CD14-positive monocyte (primary cell): ENCODE measurements around the gene METTL16. TPM values are rescaled to one million over a fixed set of nuclear protein-coding genes. Genes with fewer than 3 reads are reported as not detected.
A peak's percentile ranks its signal among the peaks of the same experiment; 100 is the strongest.

Source experiments
- DNase-seq, 3 donors: peaks; one replicate each; pipeline ENCODE4 v3.0.0-alpha.2; 2011 to 2022
- H2AFZ ChIP-seq: 2 replicates; pipeline ENCODE4 v1.6.0; 2012; ENCODE audit warnings: mild to moderate bottlenecking, low read depth, low read length, inconsistent platforms; ENCODE audit not compliant: insufficient read depth, poor library complexity, severe bottlenecking
- H3K27ac ChIP-seq, 2 donors: 1 replicate in 1 of 2; 2 replicates in 1 of 2; pipeline ENCODE4 v1.5.1; 2012 to 2013; ENCODE audit warnings: low read length in 2 of 2, control low read depth in 1 of 2, inconsistent platforms in 1 of 2, low read depth in 1 of 2, mild to moderate bottlenecking in 1 of 2
- H3K27me3 ChIP-seq, 2 donors: one replicate each; pipeline versions ENCODE4 v1.6.0 to v1.6.1; 2011 to 2013; ENCODE audit warnings: low read length in 2 of 2; ENCODE audit not compliant: control insufficient read depth in 2 of 2, insufficient read depth in 2 of 2
- H3K36me3 ChIP-seq, 2 donors: replicated peaks in 1 of 2; 1 replicate in 1 of 2; 2 replicates in 1 of 2; pipeline versions ENCODE4 v1.5.1 to v1.6.1; 2012 to 2013; ENCODE audit warnings: low read length in 2 of 2, control low read depth in 1 of 2, inconsistent platforms in 1 of 2, mild to moderate bottlenecking in 1 of 2; ENCODE audit not compliant: insufficient read depth in 2 of 2, control insufficient read depth in 1 of 2
- H3K4me1 ChIP-seq, 2 donors: 1 replicate in 1 of 2; 2 replicates in 1 of 2; pipeline versions ENCODE4 v1.5.1 to v1.6.1; 2012 to 2013; ENCODE audit warnings: low read length in 2 of 2, control low read depth in 1 of 2, inconsistent platforms in 1 of 2, mild to moderate bottlenecking in 1 of 2, moderate library complexity in 1 of 2; ENCODE audit not compliant: insufficient read depth in 2 of 2, control insufficient read depth in 1 of 2
- H3K4me2 ChIP-seq: replicated peaks from 2 replicates; pipeline ENCODE3; 2012; ENCODE audit warnings: low read length, moderate library complexity, mild to moderate bottlenecking; ENCODE audit not compliant: poor library complexity, severe bottlenecking; ENCODE audit errors: extremely low read depth
- H3K4me3 ChIP-seq, 3 experiments: fragments of 200-600 bp in 1 of 3; sonication (generic) in 1 of 3; replicated peaks in 1 of 3; 1 replicate in 2 of 3; 2 replicates in 1 of 3; pipeline ENCODE4 v1.5.1; 2011 to 2013; ENCODE audit warnings: low read length in 3 of 3, mild to moderate bottlenecking in 3 of 3, control low read depth in 2 of 3, low read depth in 2 of 3, inconsistent platforms in 1 of 3, moderate library complexity in 1 of 3
- H3K79me2 ChIP-seq: 2 replicates; pipeline ENCODE4 v1.6.0; 2012; ENCODE audit warnings: mild to moderate bottlenecking, control low read depth, inconsistent platforms, low read length, moderate library complexity; ENCODE audit not compliant: insufficient read depth
- H3K9ac ChIP-seq: 2 replicates; pipeline ENCODE4 v1.6.0; 2017; ENCODE audit warnings: low read length, mild to moderate bottlenecking; ENCODE audit not compliant: insufficient read depth, poor library complexity, severe bottlenecking
- H3K9me3 ChIP-seq, 2 donors: replicated peaks in 1 of 2; 1 replicate in 1 of 2; 2 replicates in 1 of 2; pipeline versions ENCODE4 v1.5.1 to v1.6.1; 2012 to 2013; ENCODE audit warnings: low read length in 2 of 2, control low read depth in 1 of 2; ENCODE audit not compliant: control insufficient read depth in 1 of 2, insufficient read depth in 1 of 2
- H4K20me1 ChIP-seq: 2 replicates; pipeline ENCODE4 v1.6.0; 2012; ENCODE audit warnings: mild to moderate bottlenecking, low read length, control low read depth, moderate library complexity; ENCODE audit not compliant: insufficient read depth
- H3K27ac Mint-ChIP-seq, 7 donors: one replicate each; pipeline ENCODE4 v1.8.0; 2020; ENCODE audit warnings: mild to moderate bottlenecking in 7 of 7, mixed read lengths in 7 of 7, moderate library complexity in 6 of 7, inconsistent platforms in 2 of 7
- H3K27me3 Mint-ChIP-seq, 3 donors: one replicate each; pipeline ENCODE4 v1.8.0; 2021 to 2022; ENCODE audit warnings: low read depth in 3 of 3, mild to moderate bottlenecking in 3 of 3, mixed read lengths in 3 of 3, moderate library complexity in 3 of 3, inconsistent platforms in 1 of 3
- H3K36me3 Mint-ChIP-seq, 2 donors: one replicate each; pipeline ENCODE4 v1.8.0; 2020; ENCODE audit warnings: mixed read lengths in 2 of 2, inconsistent platforms in 1 of 2, mild to moderate bottlenecking in 1 of 2
- H3K4me1 Mint-ChIP-seq: one replicate; pipeline ENCODE4 v1.8.0; 2020; ENCODE audit warnings: mild to moderate bottlenecking, mixed read lengths
- H3K4me3 Mint-ChIP-seq, 2 donors: one replicate each; pipeline ENCODE4 v1.8.0; 2020; ENCODE audit warnings: mild to moderate bottlenecking in 2 of 2, mixed read lengths in 2 of 2, moderate library complexity in 1 of 2
- H3K9me3 Mint-ChIP-seq, 7 donors: one replicate each; pipeline ENCODE4 v1.8.0; 2020 to 2022; ENCODE audit warnings: mixed read lengths in 7 of 7, mild to moderate bottlenecking in 6 of 7, moderate library complexity in 6 of 7, inconsistent platforms in 2 of 7
- WGBS: methylation state at CpG from one replicate; pipeline ENCODE4 v1.1.5; 2013; ENCODE audit warnings: missing lambda C conversion rate; ENCODE audit not compliant: insufficient coverage; 5-methylcytosine and 5-hydroxymethylcytosine counted together
- intact Hi-C, 2 donors: fragments of 100-400 bp; cut with micrococcal nuclease; formaldehyde crosslinking; loops; one replicate each; pipeline versions ENCODE4 v1.15.0 to v1.15.1; 2023
- polyA plus RNA-seq, 3 donors: library from polyadenylated mRNA; depleted of rRNA in 1 of 3; unstranded in 2 of 3; stranded (reverse) in 1 of 3; fragments of 300-500 nt in 2 of 3; fragments of >200 nt in 1 of 3; fragmentation: Illumina TruSeq in 2 of 3; gene quantifications; 1 replicate in 2 of 3; 2 replicates in 1 of 3; pipeline ENCODE4 v1.2.3, GENCODE V29; 2012 to 2021
- TF ChIP-seq, protein P1 (sequence below): fragments of 200-600 bp; IDR thresholded peaks from one replicate; pipeline ENCODE4 v1.8.0; 2022; ENCODE audit warnings: antibody characterized with exemption, mild to moderate bottlenecking

Gene METTL16
- polyA plus RNA-seq, 3 donors: 3.0 to 8.0 (median 4.7) TPM

GRCh38 chr17:2400474-2400866 lies 111.2 kb downstream of the METTL16 start:
- Histone ChIP-seq H3K9ac (peak overlapping the region; percentile 100), H3K4me2 (peak overlapping the region; percentile 97), H3K9me3 (no peaks in the 10 kb centered on the region), H2AFZ (no peak overlapping the region), H3K4me1 (peaks cover 68 to 73% of the 10 kb centered on the region in 2 donors), H3K4me3 (peak overlapping the region; percentile 90 to 98 (median 95)), H3K79me2 (peaks cover 45% of the 10 kb centered on the region), H3K36me3 (no peaks in the 10 kb centered on the region), H3K27me3 (no peaks in the 10 kb centered on the region), H4K20me1 (peaks cover 19% of the 10 kb centered on the region), H3K27ac (peak overlapping the region; percentile 96 to 100)
- Mint-ChIP-seq H3K27ac (peak overlapping the region; percentile 99 to 100 (median 100)), H3K36me3 (peaks cover 8 to 17% of the 10 kb centered on the region in 2 donors), H3K27me3 (peaks cover 0 to 9% (median 0%) of the 10 kb centered on the region in 3 donors), H3K4me3 (peak overlapping the region; percentile 99), H3K4me1 (peaks cover 62% of the 10 kb centered on the region), H3K9me3 (peaks cover 0 to 5% (median 0%) of the 10 kb centered on the region in 7 donors)
- DNase-seq: peak; percentile 42 to 70 (median 46)
- intact Hi-C loops: no loop called here
- WGBS: under 1% methylated on average over 31 of the region's 43 CpGs
- TF ChIP-seq, protein P1, sequence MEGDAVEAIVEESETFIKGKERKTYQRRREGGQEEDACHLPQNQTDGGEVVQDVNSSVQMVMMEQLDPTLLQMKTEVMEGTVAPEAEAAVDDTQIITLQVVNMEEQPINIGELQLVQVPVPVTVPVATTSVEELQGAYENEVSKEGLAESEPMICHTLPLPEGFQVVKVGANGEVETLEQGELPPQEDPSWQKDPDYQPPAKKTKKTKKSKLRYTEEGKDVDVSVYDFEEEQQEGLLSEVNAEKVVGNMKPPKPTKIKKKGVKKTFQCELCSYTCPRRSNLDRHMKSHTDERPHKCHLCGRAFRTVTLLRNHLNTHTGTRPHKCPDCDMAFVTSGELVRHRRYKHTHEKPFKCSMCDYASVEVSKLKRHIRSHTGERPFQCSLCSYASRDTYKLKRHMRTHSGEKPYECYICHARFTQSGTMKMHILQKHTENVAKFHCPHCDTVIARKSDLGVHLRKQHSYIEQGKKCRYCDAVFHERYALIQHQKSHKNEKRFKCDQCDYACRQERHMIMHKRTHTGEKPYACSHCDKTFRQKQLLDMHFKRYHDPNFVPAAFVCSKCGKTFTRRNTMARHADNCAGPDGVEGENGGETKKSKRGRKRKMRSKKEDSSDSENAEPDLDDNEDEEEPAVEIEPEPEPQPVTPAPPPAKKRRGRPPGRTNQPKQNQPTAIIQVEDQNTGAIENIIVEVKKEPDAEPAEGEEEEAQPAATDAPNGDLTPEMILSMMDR: no peak

DNA sequence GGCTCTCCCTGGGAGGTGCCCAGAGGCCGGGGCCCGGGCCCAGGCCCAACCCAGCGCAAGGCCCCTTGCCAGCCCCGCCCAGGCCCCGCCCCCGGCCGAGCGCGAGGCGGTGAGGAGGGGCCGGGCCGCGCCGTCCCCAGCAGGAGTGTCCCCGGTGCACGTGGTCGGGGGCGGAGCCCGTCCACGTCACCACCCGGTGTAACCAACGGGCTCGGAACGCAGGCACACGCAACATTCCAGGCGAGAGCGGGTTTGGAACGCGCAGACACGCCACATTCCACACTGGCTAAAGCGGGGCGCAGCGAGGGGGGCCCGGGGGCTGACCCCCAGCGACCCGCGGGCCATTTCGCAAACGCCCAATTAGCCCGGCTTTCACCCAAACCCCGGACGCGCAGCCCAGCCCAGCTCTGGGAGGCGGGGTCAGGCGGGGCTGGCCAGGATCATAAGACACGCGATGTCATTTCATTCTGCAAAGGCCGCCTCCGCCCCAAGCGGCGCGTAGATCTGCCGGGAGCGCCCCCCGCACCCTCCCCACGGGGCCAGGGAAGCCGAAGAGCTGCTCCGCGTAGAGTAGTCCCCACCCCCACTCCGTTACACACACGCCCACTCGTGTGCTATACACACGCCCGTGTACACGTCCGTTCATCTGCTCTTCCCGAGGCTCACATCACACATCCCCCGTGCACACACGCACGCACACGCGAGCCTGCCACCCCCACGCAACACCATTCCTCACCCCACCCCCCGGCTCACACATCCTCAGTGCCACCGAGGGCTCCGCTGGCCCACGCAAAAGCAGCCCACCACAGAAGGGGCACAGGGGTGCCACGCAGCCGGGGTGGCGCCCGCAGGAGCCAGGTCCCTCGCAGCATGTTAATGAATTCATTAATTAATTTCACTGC lies 111.9 kb downstream of the METTL16 start:
- H3K9ac ChIP-seq: peak overlapping the region; percentile 100
- peak overlapping the region; percentile 99 for H3K4me3 Mint-ChIP-seq
- peaks cover 21% of the 10 kb centered on the region for H4K20me1 ChIP-seq
- peaks cover 68 to 73% of the 10 kb centered on the region in 2 donors for H3K4me1 ChIP-seq
- peak overlapping the region; percentile 96 to 100 for H3K27ac ChIP-seq
- H3K27me3 ChIP-seq: no peaks in the 10 kb centered on the region
- H3K9me3 ChIP-seq: no peaks in the 10 kb centered on the region
- H3K36me3 ChIP-seq: no peaks in the 10 kb centered on the region
- DNase-seq: peak; percentile 94 to 99 (median 98)
- H3K4me1 Mint-ChIP-seq: peaks cover 59% of the 10 kb centered on the region
- H3K36me3 Mint-ChIP-seq: peaks cover 13 to 17% of the 10 kb centered on the region in 2 donors
- H3K79me2 ChIP-seq: peaks cover 51% of the 10 kb centered on the region
- H3K27me3 Mint-ChIP-seq: peaks cover 0 to 9% (median 0%) of the 10 kb centered on the region in 3 donors
- H2AFZ ChIP-seq: no peak overlapping the region
- TF ChIP-seq, protein P1: no peak
- intact Hi-C loops: loop anchor here in 1 of 2 donors (10.0 kb wide), 1 partner anchor 755 kb away; the partner anchor contains the start of genes RILP and SCARF1
- peak overlapping the region; percentile 90 to 98 (median 95) for H3K4me3 ChIP-seq
- H3K27ac Mint-ChIP-seq: peak overlapping the region; percentile 99 to 100 (median 100)
- WGBS: under 1% methylated on average over 82 of the region's 82 CpGs
- H3K9me3 Mint-ChIP-seq: peaks cover 0 to 5% (median 0%) of the 10 kb centered on the region in 7 donors
- peak overlapping the region; percentile 97 for H3K4me2 ChIP-seq
